Mesenchymal stem cell (in vitro differentiated cells and primary cell): ENCODE results near the gene FGFBP2.

ENCODE experiments used
- DNase-seq: peaks from one replicate; pipeline ENCODE4 v3.0.0-alpha.2; 2013
- H2AFZ ChIP-seq: one replicate; pipeline ENCODE4 v1.6.1; 2013; ENCODE audit warnings: low read depth, mild to moderate bottlenecking, control low read depth, inconsistent platforms, low read length, moderate library complexity
- H2AK5ac ChIP-seq: 2 replicates; pipeline ENCODE4 v1.6.1; 2013; ENCODE audit warnings: low read length, moderate library complexity, mild to moderate bottlenecking, inconsistent platforms; ENCODE audit not compliant: severe bottlenecking
- H2BK120ac ChIP-seq: one replicate; pipeline ENCODE4 v1.6.1; 2013; ENCODE audit warnings: low read depth, mild to moderate bottlenecking, inconsistent platforms, low read length, moderate library complexity
- H2BK12ac ChIP-seq, 2 experiments: one replicate each; pipeline ENCODE4 v1.6.1; 2013; ENCODE audit warnings: inconsistent platforms in 2 of 2, low read length in 2 of 2, mild to moderate bottlenecking in 2 of 2, moderate library complexity in 2 of 2, control low read depth in 1 of 2
- H2BK15ac ChIP-seq: one replicate; pipeline ENCODE4 v1.6.1; 2013; ENCODE audit warnings: mild to moderate bottlenecking, low read depth, inconsistent platforms; ENCODE audit not compliant: poor library complexity, severe bottlenecking
- H2BK5ac ChIP-seq: 2 replicates; pipeline ENCODE4 v1.6.1; 2013; ENCODE audit warnings: low read depth, mild to moderate bottlenecking, low read length, control low read depth, inconsistent platforms; ENCODE audit not compliant: poor library complexity, severe bottlenecking
- H3K14ac ChIP-seq, 2 experiments: one replicate each; pipeline ENCODE4 v1.6.1; 2013; ENCODE audit warnings: inconsistent platforms in 2 of 2, low read length in 2 of 2, control low read depth in 1 of 2, mild to moderate bottlenecking in 1 of 2, moderate library complexity in 1 of 2
- H3K18ac ChIP-seq, 2 experiments: one replicate each; pipeline ENCODE4 v1.6.1; 2013; ENCODE audit warnings: inconsistent platforms in 2 of 2, low read length in 2 of 2, control low read depth in 1 of 2, low read depth in 1 of 2, mild to moderate bottlenecking in 1 of 2
- H3K23ac ChIP-seq, 2 experiments: one replicate each; pipeline ENCODE4 v1.6.1; 2013; ENCODE audit warnings: inconsistent platforms in 2 of 2, low read length in 2 of 2, mild to moderate bottlenecking in 2 of 2, moderate library complexity in 2 of 2, control low read depth in 1 of 2
- H3K27ac ChIP-seq: 2 replicates; pipeline ENCODE4 v1.5.1; 2013; ENCODE audit warnings: mild to moderate bottlenecking, moderate library complexity, low read length, control low read depth, inconsistent platforms; ENCODE audit not compliant: poor library complexity, severe bottlenecking
- H3K27me3 ChIP-seq, 2 experiments: 2 replicates each; pipeline versions ENCODE4 v1.6.1 to v1.7.0; 2013; ENCODE audit warnings: low read length in 2 of 2, mild to moderate bottlenecking in 2 of 2, moderate library complexity in 2 of 2, control low read depth in 1 of 2, inconsistent platforms in 1 of 2; ENCODE audit not compliant: control insufficient read depth in 1 of 2, insufficient read depth in 1 of 2
- H3K36me3 ChIP-seq, 2 experiments: 2 replicates each; pipeline versions ENCODE4 v1.6.1 to v1.7.0; 2013; ENCODE audit warnings: low read length in 2 of 2, control low read depth in 1 of 2, inconsistent platforms in 1 of 2, low read depth in 1 of 2, mild to moderate bottlenecking in 1 of 2; ENCODE audit not compliant: insufficient read depth in 2 of 2, control insufficient read depth in 1 of 2
- H3K4ac ChIP-seq, 2 experiments: one replicate each; pipeline ENCODE4 v1.6.1; 2013; ENCODE audit warnings: inconsistent platforms in 2 of 2, low read length in 2 of 2, mild to moderate bottlenecking in 2 of 2, moderate library complexity in 2 of 2, control low read depth in 1 of 2, low read depth in 1 of 2
- H3K4me1 ChIP-seq: 2 replicates; pipeline ENCODE4 v1.6.1; 2013; ENCODE audit warnings: low read depth, low read length, control low read depth; ENCODE audit not compliant: control insufficient read depth, insufficient read depth
- H3K4me2 ChIP-seq: 2 replicates; pipeline ENCODE4 v1.6.1; 2013; ENCODE audit warnings: low read length, mild to moderate bottlenecking, inconsistent platforms; ENCODE audit not compliant: poor library complexity, severe bottlenecking
- H3K4me3 ChIP-seq, 2 experiments: 2 replicates each; pipeline versions ENCODE4 v1.5.1 to v1.7.0; 2013; ENCODE audit warnings: low read length in 2 of 2, mild to moderate bottlenecking in 2 of 2, control low read depth in 1 of 2, low read depth in 1 of 2; ENCODE audit not compliant: insufficient read depth in 1 of 2
- H3K79me1 ChIP-seq: replicated peaks from 2 replicates; pipeline ENCODE4 v1.6.1; 2013; ENCODE audit warnings: mild to moderate bottlenecking, control low read depth, low read length, inconsistent platforms; ENCODE audit not compliant: poor library complexity, severe bottlenecking
- H3K9ac ChIP-seq: 2 replicates; pipeline ENCODE4 v1.7.0; 2013; ENCODE audit warnings: mild to moderate bottlenecking, low read length, moderate library complexity
- H3K9me3 ChIP-seq: 2 replicates; pipeline ENCODE4 v1.7.0; 2013; ENCODE audit warnings: mild to moderate bottlenecking, low read length; ENCODE audit not compliant: control insufficient read depth
- H4K8ac ChIP-seq: one replicate; pipeline ENCODE4 v1.6.1; 2013; ENCODE audit warnings: inconsistent platforms, mild to moderate bottlenecking, low read length, moderate library complexity
- H4K91ac ChIP-seq: one replicate; pipeline ENCODE4 v1.6.1; 2013; ENCODE audit warnings: mild to moderate bottlenecking, low read length, inconsistent platforms
- WGBS: methylation state at CpG from one replicate; pipeline ENCODE4 v1.1.7; 2013; ENCODE audit warnings: mixed read lengths; 5-methylcytosine and 5-hydroxymethylcytosine counted together

Gene FGFBP2

DNA sequence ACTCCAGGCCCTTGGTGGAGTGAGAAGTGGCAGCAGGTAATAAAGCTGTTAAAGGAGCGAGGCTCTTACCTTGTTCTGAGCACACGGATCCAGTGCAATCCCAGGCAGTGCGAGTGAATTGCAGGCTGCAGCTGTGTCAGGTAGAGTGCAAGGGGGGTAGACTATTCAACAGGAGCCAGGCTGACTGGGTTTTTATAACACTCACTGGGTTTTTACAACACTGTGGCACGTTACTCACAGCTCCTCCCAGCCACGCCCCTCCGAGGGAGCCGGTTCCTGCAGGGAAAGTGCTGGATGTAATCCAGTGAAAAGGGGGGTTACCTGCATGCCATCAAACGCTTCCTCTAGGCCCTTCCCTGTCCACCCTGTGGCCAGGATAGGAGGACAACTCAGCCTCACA is 24.8 kb downstream of the FGFBP2 start:
- no peak overlapping the region for H2BK120ac ChIP-seq
- no peak overlapping the region for H3K9ac ChIP-seq
- H3K18ac ChIP-seq: no peak overlapping the region
- H3K4ac ChIP-seq: no peak overlapping the region
- H2BK12ac ChIP-seq: no peak overlapping the region
- H3K14ac ChIP-seq: no peak overlapping the region
- no peaks in the 10 kb centered on the region for H3K79me1 ChIP-seq
- no peak overlapping the region for H4K91ac ChIP-seq
- DNase-seq: no peak
- no peak overlapping the region for H2BK15ac ChIP-seq
- no peak overlapping the region for H3K23ac ChIP-seq
- no peaks in the 10 kb centered on the region for H3K9me3 ChIP-seq
- H3K4me1 ChIP-seq: peaks cover 5% of the 10 kb centered on the region
- H2AK5ac ChIP-seq: no peak overlapping the region
- H3K36me3 ChIP-seq: no peaks in the 10 kb centered on the region
- H3K27ac ChIP-seq: no peak overlapping the region
- no peak overlapping the region for H3K4me3 ChIP-seq
- H3K4me2 ChIP-seq: no peak overlapping the region
- H2AFZ ChIP-seq: no peak overlapping the region
- no peak overlapping the region for H2BK5ac ChIP-seq
- peaks cover 0 to 3% of the 10 kb centered on the region in 2 experiments for H3K27me3 ChIP-seq
- 47% methylated on average over 4 of the region's 8 CpGs for WGBS
- H4K8ac ChIP-seq: no peak overlapping the region

DNA sequence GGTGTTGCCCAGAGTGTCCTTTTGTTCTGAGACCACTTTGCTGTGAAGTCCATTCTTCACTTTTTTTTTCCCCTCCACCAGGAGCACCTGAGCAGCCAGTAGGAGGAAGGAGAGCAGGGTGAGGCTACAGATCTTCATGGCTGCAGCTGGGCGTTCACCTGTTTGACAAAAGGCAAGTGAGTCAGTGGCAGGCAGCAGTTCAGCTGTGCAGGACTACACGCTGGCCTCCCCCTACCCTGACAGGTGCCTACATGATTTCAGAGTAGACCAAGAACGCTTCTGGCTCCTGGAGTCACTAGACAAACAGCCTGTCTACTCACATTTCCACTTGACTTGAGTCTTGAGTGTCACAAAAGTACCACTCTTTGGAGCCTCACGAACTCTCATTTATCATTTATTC is 26.5 kb downstream of the FGFBP2 start:
- Histone ChIP-seq H3K4me1 (peaks cover 5% of the 10 kb centered on the region), H3K36me3 (no peaks in the 10 kb centered on the region), H4K8ac (no peak overlapping the region), H3K27ac (no peak overlapping the region), H3K23ac (no peak overlapping the region), H3K14ac (no peak overlapping the region), H2BK120ac (no peak overlapping the region), H3K4me3 (no peak overlapping the region), H3K18ac (no peak overlapping the region), H2BK15ac (no peak overlapping the region), H2BK5ac (no peak overlapping the region), H4K91ac (no peak overlapping the region), H3K4ac (no peak overlapping the region), H3K79me1 (no peaks in the 10 kb centered on the region), H2AFZ (no peak overlapping the region), H3K4me2 (no peak overlapping the region), H2BK12ac (no peak overlapping the region), H2AK5ac (no peak overlapping the region), H3K9me3 (no peaks in the 10 kb centered on the region), H3K9ac (no peak overlapping the region), H3K27me3 (peaks cover 0 to 3% of the 10 kb centered on the region in 2 experiments)
- no peak for DNase-seq
- 88% methylated on average over 4 of the region's 4 CpGs for WGBS

DNA sequence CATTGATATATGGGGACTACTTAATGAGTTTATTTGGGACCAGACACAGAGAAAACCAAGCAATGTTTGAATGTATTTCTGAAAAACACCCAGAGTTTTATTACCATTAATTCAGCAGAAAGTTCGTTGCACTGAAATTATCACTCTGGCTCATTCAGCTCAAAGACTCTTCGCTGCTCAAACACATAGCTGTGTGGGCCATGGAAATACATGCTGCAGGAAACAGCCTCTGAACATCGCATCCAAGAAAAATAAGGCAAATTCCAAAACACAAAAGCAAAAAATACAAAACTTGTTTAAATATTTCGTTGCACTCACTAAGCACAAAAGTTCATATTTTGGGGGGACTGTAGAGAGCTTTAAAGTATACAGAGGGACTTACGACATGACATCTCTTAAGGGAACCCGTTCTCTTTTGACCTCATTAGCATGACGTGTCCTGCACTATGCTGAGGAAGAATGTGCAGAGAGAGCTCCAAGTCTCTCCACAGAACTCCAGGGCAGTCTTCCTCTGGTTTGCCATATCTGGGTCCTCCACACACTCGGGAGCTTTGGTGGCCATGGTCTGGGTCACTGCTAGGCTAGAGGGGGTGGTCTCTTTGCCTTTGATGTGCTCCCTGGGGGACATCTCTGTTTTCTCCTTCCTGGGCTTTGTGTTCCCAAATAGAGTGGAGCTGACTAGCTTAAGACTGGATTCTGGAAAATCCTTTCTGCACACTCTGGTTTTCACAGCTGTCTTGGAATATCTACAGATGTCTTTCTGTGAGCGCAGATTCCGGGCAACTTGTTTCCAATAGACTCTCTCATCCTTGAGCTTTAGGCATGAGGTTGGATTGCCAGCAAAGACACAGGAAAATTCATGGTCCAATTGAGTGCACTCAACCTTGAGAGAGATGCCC is 27.2 kb downstream of the FGFBP2 start:
- H3K9me3 ChIP-seq: no peaks in the 10 kb centered on the region
- no peak for DNase-seq
- WGBS: 92% methylated on average over 9 of the region's 10 CpGs
- H3K9ac ChIP-seq: no peak overlapping the region
- H3K79me1 ChIP-seq: no peaks in the 10 kb centered on the region
- H3K14ac ChIP-seq: no peak overlapping the region
- H4K91ac ChIP-seq: no peak overlapping the region
- H2BK5ac ChIP-seq: no peak overlapping the region
- H3K4me1 ChIP-seq: peaks cover 5% of the 10 kb centered on the region
- no peak overlapping the region for H2BK12ac ChIP-seq
- no peak overlapping the region for H4K8ac ChIP-seq
- no peak overlapping the region for H3K27ac ChIP-seq
- H2AK5ac ChIP-seq: no peak overlapping the region
- H3K27me3 ChIP-seq: peaks cover 0 to 3% of the 10 kb centered on the region in 2 experiments
- no peak overlapping the region for H2BK120ac ChIP-seq
- no peak overlapping the region for H3K4me2 ChIP-seq
- H3K18ac ChIP-seq: no peak overlapping the region
- H3K4ac ChIP-seq: no peak overlapping the region
- H3K36me3 ChIP-seq: no peaks in the 10 kb centered on the region
- H2AFZ ChIP-seq: no peak overlapping the region
- H3K4me3 ChIP-seq: no peak overlapping the region
- H3K23ac ChIP-seq: no peak overlapping the region
- no peak overlapping the region for H2BK15ac ChIP-seq

DNA sequence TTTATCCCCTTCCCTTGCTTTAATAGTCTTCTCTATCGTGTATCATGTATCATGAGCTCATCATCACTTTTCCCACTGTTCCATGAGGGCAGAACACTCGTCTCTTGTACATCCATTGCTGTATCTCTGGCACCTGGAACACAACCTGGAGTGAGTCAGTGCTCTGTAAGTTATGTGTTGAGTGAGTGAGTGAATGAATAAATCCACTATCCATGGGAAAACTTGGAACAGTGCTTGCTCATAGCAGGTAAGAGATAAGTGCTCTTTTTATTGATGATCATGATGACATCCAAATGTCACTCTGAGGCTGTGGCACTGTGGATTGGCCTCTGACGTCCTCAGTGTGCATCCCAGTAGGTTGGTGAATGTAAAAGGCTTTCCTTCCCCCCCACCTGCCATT is 28.7 kb downstream of the FGFBP2 start:
- DNase-seq: no peak
- no peak overlapping the region for H4K8ac ChIP-seq
- H3K14ac ChIP-seq: no peak overlapping the region
- H2BK15ac ChIP-seq: no peak overlapping the region
- H4K91ac ChIP-seq: no peak overlapping the region
- no peaks in the 10 kb centered on the region for H3K36me3 ChIP-seq
- no peaks in the 10 kb centered on the region for H3K79me1 ChIP-seq
- peaks cover 7% of the 10 kb centered on the region for H3K4me1 ChIP-seq
- no peak overlapping the region for H2BK12ac ChIP-seq
- WGBS: 67% methylated on average over 3 of the region's 3 CpGs
- H3K4ac ChIP-seq: no peak overlapping the region
- H2AK5ac ChIP-seq: no peak overlapping the region
- H2AFZ ChIP-seq: no peak overlapping the region
- H3K9ac ChIP-seq: no peak overlapping the region
- H2BK120ac ChIP-seq: no peak overlapping the region
- H2BK5ac ChIP-seq: no peak overlapping the region
- H3K23ac ChIP-seq: no peak overlapping the region
- peaks cover 0 to 3% of the 10 kb centered on the region in 2 experiments for H3K27me3 ChIP-seq
- no peak overlapping the region for H3K4me2 ChIP-seq
- no peak overlapping the region for H3K4me3 ChIP-seq
- H3K18ac ChIP-seq: no peak overlapping the region
- H3K9me3 ChIP-seq: no peaks in the 10 kb centered on the region
- no peak overlapping the region for H3K27ac ChIP-seq
